Effector memory CD4-positive, alpha-beta T cell (primary cell): ENCODE measurements around the gene IGFALS.

Source experiments
- DNase-seq, 3 donors: peaks; one replicate each; pipeline ENCODE4 v3.0.0-alpha.2; 2020
- H3K27ac ChIP-seq: 2 replicates; pipeline ENCODE4 v1.7.0; 2013; ENCODE audit warnings: mild to moderate bottlenecking, low read length, moderate library complexity; ENCODE audit not compliant: insufficient read depth, poor library complexity, severe bottlenecking
- H3K27me3 ChIP-seq: replicated peaks from 2 replicates; pipeline ENCODE4 v1.7.0; 2013; ENCODE audit warnings: mild to moderate bottlenecking, low read length; ENCODE audit not compliant: insufficient read depth, control insufficient read depth, poor library complexity, severe bottlenecking
- H3K36me3 ChIP-seq: 2 replicates; pipeline ENCODE4 v1.7.0; 2013; ENCODE audit warnings: mild to moderate bottlenecking, low read length, moderate library complexity; ENCODE audit not compliant: control insufficient read depth, insufficient read depth
- H3K4me1 ChIP-seq: 2 replicates; pipeline ENCODE4 v1.7.0; 2013; ENCODE audit warnings: low read length, mild to moderate bottlenecking; ENCODE audit not compliant: control insufficient read depth, insufficient read depth, poor library complexity, severe bottlenecking
- H3K4me3 ChIP-seq: 2 replicates; pipeline ENCODE4 v1.7.0; 2013; ENCODE audit warnings: low read length, low read depth, mild to moderate bottlenecking; ENCODE audit not compliant: insufficient read depth, poor library complexity, severe bottlenecking
- H3K9me3 ChIP-seq: 2 replicates; pipeline ENCODE4 v1.7.0; 2013; ENCODE audit warnings: mild to moderate bottlenecking, low read length, moderate library complexity; ENCODE audit not compliant: control insufficient read depth

Gene IGFALS

DNA sequence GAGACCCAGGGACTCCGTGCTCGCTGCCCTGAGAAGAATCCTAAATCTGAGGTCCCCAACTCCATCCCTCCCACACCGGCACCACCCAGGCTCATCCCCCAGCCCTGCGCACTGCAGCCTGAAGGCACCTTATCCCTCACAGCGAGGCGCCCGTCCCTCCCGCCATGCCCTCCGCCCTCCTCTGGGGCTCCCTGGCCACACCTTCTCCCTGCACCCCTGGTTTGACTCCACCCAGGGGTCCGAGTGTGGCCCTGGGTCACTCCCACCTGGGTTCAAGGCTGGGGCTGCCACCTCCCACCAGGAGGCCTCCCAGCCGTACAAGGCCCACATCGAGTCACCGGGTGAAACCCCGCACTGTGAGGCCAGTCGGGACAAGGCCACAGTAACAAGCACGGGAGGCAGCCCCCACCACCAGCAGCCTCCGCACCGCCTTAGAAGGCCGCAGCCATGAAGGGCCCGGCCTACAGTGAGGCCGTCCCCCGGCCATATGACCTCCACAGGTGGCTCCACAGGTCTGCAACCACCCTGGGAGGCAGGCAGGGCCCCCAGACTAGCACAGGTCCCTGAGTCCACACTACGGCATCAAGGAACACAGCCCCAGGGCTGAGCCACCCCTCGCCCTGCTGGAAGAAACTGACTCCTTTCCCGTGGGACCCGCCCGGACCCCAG lies 24.8 kb upstream of the IGFALS start:
- Histone ChIP-seq H3K9me3 (no peaks in the 10 kb centered on the region), H3K27me3 (no peaks in the 10 kb centered on the region), H3K4me3 (no peak overlapping the region), H3K36me3 (peaks cover 78% of the 10 kb centered on the region), H3K4me1 (peaks cover 3% of the 10 kb centered on the region), H3K27ac (no peak overlapping the region)
- no peak for DNase-seq

- peaks cover 3% of the 10 kb centered on the region for H3K4me1 ChIP-seq
- no peaks in the 10 kb centered on the region for H3K9me3 ChIP-seq
- DNase-seq: no peak
- no peak overlapping the region for H3K27ac ChIP-seq
- H3K27me3 ChIP-seq: no peaks in the 10 kb centered on the region
- peaks cover 75% of the 10 kb centered on the region for H3K36me3 ChIP-seq
- no peak overlapping the region for H3K4me3 ChIP-seq
Observed at GRCh38 chr16:1817716-1818115, 24.2 kb upstream of the IGFALS start.

- peaks cover 3% of the 10 kb centered on the region for H3K4me1 ChIP-seq
- no peak overlapping the region for H3K27ac ChIP-seq
- no peaks in the 10 kb centered on the region for H3K9me3 ChIP-seq
- DNase-seq: no peak
- no peak overlapping the region for H3K4me3 ChIP-seq
- peaks cover 70% of the 10 kb centered on the region for H3K36me3 ChIP-seq
- H3K27me3 ChIP-seq: no peaks in the 10 kb centered on the region
Observed at GRCh38 chr16:1817276-1817589, 23.7 kb upstream of the IGFALS start.

- peaks cover 66% of the 10 kb centered on the region for H3K36me3 ChIP-seq
Observed at GRCh38 chr16:1816396-1817275, 23.1 kb upstream of the IGFALS start.

GRCh38 chr16:1815461-1815860 lies 22.0 kb upstream of the IGFALS start:
- no peaks in the 10 kb centered on the region for H3K27me3 ChIP-seq
- no peaks in the 10 kb centered on the region for H3K4me1 ChIP-seq
- no peak for DNase-seq
- H3K27ac ChIP-seq: no peak overlapping the region
- H3K4me3 ChIP-seq: no peak overlapping the region
- no peaks in the 10 kb centered on the region for H3K9me3 ChIP-seq
- peaks cover 60% of the 10 kb centered on the region for H3K36me3 ChIP-seq

More at GRCh38 chr16:1816396-1817275, 23.1 kb upstream of the IGFALS start:
- H3K27me3 ChIP-seq: no peaks in the 10 kb centered on the region
- no peaks in the 10 kb centered on the region for H3K9me3 ChIP-seq
- H3K4me3 ChIP-seq: no peak overlapping the region
- H3K4me1 ChIP-seq: no peaks in the 10 kb centered on the region
- no peak overlapping the region for H3K27ac ChIP-seq
- no peak for DNase-seq

DNA sequence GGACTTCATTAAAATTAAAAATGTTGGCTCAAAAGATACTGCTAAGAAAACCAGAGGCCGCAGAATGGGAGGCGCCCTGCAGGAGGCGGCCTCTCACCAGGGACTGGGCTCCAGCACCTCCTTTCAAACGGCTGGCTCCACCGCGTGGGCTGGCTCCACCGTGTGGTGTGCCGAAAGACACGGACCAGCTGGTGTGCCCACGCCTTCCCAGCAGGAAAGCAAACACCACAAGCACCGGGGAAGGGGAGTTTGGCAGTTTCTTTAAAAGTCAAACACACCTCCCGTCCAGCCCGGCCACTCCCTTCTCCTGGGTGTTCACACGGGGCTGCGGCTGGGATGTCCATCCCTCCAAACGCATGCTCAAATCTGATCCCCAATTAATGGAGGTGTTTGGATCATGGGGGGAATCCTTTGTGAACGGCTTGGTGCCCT lies 19.2 kb upstream of the IGFALS start:
- Histone ChIP-seq H3K27ac (no peak overlapping the region), H3K9me3 (no peaks in the 10 kb centered on the region), H3K4me1 (no peaks in the 10 kb centered on the region), H3K36me3 (peaks cover 56% of the 10 kb centered on the region), H3K4me3 (no peak overlapping the region), H3K27me3 (no peaks in the 10 kb centered on the region)
- peak in 1 of 3 donors; percentile 15 for DNase-seq

DNA sequence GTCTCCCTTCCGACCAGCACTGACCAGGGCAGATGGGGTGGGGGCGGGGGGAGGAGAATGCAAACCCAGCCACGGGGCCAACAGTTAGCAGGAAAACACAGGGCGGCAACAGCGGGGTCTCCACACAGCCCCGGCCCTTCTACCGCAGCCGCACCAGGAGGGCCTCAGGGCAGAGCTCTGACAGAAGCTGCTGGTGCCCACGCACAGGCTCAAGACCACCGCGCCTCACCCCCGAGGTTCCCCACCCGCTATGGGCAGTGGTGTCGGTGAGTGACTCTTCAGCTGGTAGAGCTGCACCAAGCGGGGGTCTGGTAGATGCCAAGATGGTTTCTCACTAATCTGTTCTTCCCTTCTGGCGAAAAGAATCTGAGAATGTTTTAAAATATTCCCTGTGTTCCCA lies 17.0 kb upstream of the IGFALS start:
- no peak overlapping the region for H3K27ac ChIP-seq
- no peak overlapping the region for H3K4me3 ChIP-seq
- H3K9me3 ChIP-seq: no peaks in the 10 kb centered on the region
- no peaks in the 10 kb centered on the region for H3K27me3 ChIP-seq
- H3K4me1 ChIP-seq: no peaks in the 10 kb centered on the region
- H3K36me3 ChIP-seq: peaks cover 50% of the 10 kb centered on the region
- no peak for DNase-seq

- Histone ChIP-seq H3K4me3 (no peak overlapping the region), H3K36me3 (peaks cover 46% of the 10 kb centered on the region), H3K4me1 (no peaks in the 10 kb centered on the region), H3K27me3 (no peaks in the 10 kb centered on the region), H3K27ac (no peak overlapping the region), H3K9me3 (no peaks in the 10 kb centered on the region)
- no peak for DNase-seq
Observed at GRCh38 chr16:1810106-1810505, 16.6 kb upstream of the IGFALS start.

DNA sequence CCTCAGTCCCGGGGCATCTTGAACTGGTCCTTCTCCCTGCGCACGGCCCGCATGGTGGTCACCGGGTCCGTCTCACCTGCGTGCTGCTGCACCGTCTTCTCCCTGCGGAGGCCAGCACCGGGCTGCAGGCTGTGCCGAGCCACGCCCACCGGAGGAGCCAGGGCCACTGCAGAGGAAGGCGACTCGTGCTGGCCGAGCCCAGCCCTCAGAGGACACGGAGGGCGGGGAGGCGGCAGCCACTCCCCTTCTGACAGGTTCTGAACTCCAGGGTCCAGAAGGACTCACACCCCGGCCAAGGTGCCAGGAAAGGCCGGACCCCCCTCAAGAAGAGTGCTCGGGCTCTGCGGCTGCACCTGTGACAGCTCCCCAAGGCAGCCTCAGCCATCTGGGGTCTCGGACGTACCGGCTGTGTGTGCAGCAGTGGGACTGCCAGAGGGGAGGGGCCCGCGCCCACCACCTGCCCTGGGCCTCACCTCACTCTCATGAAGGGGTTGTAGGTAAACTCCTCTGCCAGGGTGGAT lies 15.8 kb upstream of the IGFALS start:
- Histone ChIP-seq H3K9me3 (no peaks in the 10 kb centered on the region), H3K4me3 (no peak overlapping the region), H3K27me3 (no peaks in the 10 kb centered on the region), H3K27ac (no peak overlapping the region), H3K4me1 (no peaks in the 10 kb centered on the region), H3K36me3 (peaks cover 44% of the 10 kb centered on the region)
- DNase-seq: no peak

DNA sequence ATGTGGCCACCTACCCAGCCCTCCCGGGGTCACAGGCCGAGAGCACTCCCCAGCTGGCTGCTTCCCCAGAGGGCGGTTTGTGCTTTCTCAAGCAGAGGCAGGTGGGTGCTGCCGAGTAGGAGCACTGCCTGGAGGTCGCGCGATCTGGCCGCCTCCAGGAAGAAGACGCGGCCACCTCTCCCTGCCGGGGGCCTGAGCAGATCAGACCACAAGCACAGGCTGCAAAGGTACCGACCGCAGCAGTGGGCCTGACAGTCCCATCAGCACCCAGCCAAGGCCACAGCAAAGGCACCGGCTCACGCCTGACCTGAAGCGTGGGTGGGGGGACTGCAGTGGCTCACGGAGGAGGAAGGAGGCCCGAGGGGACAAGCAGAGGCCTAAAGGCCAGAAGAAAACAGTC lies 15.2 kb upstream of the IGFALS start:
- H3K27ac ChIP-seq: no peak overlapping the region
- H3K36me3 ChIP-seq: peaks cover 42% of the 10 kb centered on the region
- H3K9me3 ChIP-seq: no peaks in the 10 kb centered on the region
- no peak for DNase-seq
- H3K4me1 ChIP-seq: no peaks in the 10 kb centered on the region
- no peak overlapping the region for H3K4me3 ChIP-seq
- H3K27me3 ChIP-seq: no peaks in the 10 kb centered on the region
